ENCODE results near the gene SLC49A3.
"Not testable (repeated sequence)": the region's sequence is repeated elsewhere in the genome, so short reads cannot be mapped to it uniquely, and the experiment has no call there.

SLC49A3 gene

GRCh38 chr4:700587-701264, 11.8 kb upstream of the SLC49A3 start:
- no peak for DNase-seq

DNA sequence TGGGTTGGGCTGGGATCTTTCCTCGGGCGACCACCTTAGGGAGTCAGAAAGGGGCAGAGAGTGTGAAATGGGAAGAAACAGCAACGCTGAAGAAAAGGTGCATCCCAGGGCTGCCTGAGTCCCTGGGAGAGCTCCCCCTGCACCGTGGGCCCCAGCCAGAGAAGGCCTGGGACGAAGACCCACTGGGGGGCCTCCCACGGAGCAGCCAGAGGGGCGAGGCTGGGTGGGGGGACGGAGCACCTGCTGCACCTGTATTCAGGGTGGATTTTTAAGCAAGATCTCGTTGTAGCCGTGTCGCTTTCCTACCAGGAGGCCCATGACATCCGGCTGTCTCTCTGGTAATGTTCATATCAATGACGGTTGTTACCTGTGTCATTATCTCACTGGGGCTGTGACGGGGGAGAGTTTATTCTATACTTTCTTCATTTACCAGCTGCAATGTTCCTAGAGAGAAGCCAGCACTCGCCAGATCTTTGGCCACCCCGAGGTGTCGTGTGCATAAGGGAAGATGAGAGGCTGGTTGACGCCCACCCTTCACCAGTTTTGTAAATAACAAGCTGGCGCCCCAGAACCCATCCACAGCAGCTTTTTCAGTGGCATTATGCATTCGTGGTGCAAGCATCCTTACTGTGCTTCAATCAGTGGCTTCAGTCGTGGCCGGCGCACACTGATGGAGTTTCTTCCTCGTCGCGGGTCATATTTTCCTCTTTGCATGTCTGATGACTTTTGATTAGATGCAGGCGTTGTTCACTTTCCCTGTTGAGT, 11.0 kb upstream of the SLC49A3 start:
- no peak for DNase-seq

GRCh38 chr4:694341-694940, 5.5 kb upstream of the SLC49A3 start:
- not testable (repeated sequence) for DNase-seq

GRCh38 chr4:692771-693554, 4.0 kb upstream of the SLC49A3 start:
- no peak for DNase-seq

- DNase-seq, result no peak
Observed at GRCh38 chr4:689723-690122, 772 bp upstream of the SLC49A3 start.

DNA sequence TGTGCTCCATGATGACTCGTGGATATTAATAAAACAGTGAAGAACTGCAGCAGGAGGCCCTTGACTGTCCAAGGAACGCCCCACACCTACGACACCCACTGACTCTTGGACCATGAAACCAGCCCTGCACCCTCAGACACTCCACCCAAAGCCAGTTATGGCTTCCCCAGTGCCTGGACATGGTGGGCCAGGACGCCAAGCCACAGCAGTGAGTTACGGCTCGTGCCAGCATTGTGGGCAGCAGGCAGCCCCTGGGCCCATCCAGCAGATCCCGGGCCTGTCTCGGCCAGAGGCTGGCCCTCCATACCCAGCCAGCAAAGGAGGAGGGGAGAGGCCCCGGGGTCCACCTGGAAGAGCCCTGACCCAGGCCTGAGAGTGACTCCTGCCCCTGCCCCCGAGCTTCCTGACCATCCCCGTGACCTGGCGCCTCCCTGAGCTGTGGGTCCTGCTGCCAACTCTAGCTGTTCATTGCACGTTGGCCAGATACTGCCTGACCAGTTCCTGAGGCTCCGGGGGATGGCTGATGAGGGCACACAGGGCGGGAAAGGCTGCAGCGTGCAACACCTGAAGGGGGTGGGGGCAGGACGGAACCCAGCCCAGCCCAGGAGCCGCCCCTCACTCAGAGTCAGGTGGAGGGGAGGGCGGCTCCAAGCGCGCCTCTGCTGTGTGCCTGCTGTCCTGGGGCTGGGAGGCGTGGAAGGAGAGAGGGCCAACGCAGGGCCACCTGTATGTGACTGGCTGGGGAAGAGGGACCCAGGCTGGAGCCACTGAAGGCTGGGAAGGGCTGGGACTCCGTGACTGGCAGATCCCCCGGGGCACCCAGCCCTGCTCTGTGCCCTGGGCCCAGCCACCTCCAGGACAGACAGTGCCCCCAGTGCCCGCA, 739 bp downstream of the SLC49A3 start:
- DNase-seq, result no peak

- DNase-seq, result peak in 1 of 2 donors; percentile 81
Observed at GRCh38 chr4:687048-687970, 1.6 kb downstream of the SLC49A3 start.

DNA sequence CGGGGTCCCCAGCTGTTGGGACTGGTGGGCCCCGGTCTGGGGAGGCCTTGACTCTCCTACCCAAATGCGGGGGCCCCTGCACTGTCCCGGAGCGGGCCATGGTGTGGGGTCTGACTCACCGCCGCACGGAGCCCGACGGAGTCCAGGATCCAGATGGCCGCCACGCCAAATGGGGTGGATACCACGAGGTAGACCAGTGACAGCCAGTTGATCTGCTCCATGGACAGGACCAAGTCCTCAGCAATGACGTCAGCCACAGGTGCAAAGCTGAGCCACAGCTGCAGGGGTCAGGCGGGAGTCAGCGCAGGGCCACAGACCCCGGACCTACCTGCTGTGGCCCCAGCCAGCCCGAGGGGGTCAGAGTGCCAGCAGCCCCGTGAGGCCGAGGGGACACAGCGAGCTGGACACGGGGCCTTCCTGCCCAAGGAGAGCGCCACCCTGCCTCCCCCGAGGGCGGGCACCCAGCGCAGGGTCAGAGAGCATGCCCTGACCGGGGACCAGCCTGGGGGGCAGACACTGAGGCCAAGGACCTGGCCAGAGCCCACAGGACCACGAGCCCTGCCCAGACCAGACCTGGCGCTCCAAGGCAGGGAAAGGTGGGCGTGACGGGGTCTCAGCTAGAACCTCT, 2.4 kb downstream of the SLC49A3 start:
- no peak for DNase-seq

- no peak for DNase-seq
Observed at GRCh38 chr4:685679-686412, 3.1 kb downstream of the SLC49A3 start.

- DNase-seq, result no peak
Observed at GRCh38 chr4:684623-685327, 4.2 kb downstream of the SLC49A3 start.

DNA sequence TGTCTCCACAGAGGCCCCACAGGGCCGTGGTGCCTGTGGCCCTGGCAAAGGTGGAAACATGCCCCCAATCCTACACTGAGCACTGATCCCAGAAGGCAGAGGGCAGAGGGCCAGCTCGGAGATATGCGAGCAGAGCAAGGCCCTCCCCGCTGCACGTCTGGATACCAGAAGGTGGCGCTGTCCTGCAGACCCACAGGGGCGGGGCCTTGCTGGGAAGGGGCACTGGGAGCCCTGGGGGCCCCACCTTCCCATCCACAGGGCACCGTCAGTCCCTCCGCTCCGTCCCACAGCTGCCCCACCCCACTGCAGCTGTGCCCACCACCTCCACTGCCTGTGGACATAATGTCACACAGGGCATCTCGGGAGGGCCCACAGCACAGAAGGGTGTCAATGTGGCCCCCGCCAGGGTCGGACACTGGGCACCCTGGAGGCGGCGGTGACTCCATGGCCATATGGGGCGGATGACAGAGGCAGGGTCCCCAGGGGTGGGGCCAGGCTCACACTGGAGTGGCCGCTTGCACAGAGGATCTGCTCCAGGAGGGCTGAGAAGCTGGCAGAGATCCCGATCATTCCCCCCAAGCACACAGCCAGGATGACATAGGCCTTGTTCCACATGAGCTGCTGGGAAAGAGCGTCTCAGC, 4.8 kb downstream of the SLC49A3 start:
- DNase-seq, result peak; percentile 30 to 31

DNA sequence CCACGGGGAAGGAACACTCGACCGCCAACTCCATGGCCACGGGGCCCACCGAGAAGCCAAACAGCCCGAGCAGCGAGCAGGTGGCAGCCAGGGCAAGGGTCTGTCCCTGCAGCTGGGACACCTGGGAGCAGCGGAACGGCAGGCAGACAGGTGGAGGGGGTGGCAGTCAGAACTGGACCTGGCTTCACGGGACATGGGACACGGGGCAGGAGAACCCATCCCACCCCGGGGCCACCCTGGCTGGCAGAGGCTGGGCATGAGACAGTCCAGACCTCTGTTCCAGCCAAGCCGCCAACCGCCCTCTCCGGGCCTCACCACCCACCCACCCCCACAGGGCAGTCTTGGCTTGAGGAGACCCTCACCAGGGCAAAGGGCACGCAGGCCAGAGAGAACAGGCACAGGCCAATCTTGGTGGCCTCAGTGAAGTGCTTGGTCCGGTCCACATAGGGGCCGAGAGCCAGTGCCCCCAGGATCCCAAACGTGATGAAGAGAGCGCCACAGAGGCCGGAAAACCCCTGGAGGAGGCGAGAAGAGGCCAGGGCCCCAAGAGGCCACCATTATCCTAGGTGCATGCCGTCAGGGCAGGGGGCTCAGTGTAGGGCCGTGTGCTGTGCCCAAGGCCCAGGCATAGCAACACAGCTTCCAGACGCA, 5.6 kb downstream of the SLC49A3 start:
- no peak for DNase-seq

DNA sequence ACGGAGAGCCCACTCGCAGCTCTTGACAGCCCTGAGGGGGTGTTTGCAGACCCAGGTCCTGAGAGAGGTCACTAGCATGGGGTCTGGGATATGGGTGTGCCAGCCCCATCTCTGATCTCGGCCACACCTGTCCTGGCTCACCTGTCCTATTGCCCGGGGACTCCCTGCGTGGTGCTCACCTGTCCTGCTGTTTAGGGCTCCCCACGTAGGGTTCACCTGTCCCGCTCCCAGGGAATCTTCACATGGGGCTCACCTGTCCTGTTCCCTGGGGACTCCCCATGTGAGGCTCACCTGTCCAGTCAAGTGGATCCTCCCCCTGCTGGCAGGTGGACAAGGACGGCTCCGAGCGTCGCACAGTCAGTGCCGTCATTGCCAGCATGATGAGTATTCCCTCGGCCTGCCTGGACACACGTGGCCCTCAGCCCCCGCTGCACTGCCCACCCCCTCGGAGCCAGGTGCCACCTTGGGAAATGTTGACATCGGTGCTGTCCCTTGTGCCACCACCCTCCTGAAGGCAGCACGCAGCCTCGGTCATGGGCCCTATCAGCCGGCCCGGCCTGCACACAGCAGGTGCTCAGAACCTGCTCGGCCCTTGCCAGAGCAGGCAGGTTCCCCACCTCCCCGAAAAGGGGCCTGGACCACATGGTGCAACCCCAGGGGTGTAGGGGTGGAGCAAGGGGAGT, 6.3 kb downstream of the SLC49A3 start:
- DNase-seq, result no peak

DNA sequence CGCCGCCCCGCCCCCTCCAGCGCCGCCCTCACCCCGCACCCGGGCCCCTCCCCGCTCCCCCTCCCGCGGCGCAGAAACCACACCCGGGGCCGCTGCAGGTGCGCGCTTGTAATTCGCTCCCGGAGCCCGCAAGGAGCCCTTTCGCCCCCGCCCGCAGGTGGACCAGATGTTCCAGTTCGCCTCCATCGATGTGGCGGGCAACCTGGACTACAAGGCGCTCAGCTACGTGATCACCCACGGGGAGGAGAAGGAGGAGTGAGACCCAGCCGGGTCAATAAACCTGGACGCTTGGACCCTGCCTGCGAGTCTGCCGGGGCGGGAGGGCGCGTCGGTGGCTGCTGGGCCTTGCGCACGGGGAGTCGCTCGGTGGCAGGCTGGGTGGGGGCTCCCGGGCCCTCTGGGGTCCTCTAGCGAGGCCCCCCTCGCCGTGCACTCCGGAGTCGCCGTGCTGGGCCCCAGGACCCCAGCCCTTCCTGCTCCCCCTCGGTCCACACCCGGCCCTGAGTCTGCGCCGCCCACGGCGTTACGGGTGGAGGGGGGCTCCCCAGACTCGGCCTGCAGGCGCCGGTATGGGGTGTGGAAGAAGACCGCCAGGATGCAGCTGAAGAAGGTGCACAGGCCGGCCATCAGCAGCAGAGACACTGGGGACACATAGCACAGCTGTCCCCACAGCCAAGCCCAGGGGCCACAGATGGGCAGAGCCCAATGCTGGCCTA, 7.1 kb downstream of the SLC49A3 start:
- DNase-seq, result peak; percentile 41 to 63

DNA sequence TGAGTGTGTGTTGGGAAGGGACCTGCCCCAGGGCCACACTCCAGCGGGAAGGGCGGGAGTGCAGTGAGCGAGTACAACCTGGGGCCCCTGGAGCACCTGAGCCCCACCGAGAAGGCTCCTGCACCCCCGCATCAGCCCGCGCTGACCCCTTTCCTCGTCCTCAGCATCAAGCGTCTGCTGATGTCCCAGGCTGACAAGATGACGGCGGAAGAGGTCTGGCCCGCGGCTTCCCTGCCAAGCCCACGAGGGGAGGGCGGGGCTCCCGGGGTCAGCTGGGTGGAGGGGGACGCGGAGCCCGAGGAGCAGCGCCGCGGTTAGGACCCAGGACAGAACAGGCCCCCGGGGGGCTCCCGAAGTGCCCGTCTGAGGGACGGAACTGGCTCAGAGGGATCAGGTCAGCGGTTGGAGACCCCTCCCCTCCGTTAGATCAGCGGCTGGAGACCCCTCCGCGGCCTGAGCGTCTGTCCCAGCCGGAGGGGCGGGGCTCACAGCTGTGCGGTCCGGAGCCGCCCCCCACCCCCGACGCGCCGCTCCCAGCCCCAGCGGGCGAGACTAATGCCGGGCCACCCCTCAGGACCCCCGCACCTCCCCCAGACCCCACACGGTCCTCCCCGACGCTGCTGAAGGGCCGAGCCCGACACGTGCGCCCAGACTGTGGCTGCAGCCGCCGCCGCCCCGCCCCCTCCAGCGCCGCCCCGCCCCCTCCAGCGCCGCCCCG, 7.9 kb downstream of the SLC49A3 start:
- DNase-seq, result peak; percentile 67 to 71

DNA sequence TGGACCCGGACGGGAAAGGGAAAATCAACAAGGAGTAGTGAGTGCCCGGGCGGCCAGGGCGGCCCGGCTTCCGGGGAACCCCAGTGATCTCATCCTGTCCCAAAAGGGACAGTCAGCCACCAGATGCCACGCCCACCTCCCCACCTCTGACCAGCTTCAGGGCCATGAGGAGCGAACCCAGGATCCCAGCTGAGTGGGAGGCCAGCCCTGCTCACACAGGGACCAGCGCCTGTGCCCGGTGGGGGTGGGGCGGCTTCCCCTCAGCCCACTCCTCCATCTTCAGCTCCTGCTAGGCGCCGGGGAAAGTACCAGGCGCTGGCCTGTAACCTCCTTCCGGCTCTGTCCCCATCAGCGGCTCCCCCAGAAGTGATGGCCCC, 8.4 kb downstream of the SLC49A3 start:
- DNase-seq, result peak in 1 of 2 donors; percentile 33
